Endodermal cell (in vitro differentiated cells): ENCODE data around the gene PPME1. TPM values are rescaled to one million over a fixed set of nuclear protein-coding genes. Genes with fewer than 3 reads are reported as not detected.

Source experiments
- DNase-seq: peaks from one replicate; pipeline ENCODE4 v3.0.0-alpha.2; 2017
- H3K27ac ChIP-seq: 2 replicates; pipeline ENCODE4 v1.5.1; 2013; ENCODE audit warnings: mild to moderate bottlenecking, low read depth, low read length, moderate library complexity
- H3K27me3 ChIP-seq: 2 replicates; pipeline ENCODE4 v1.6.1; 2013; ENCODE audit warnings: mild to moderate bottlenecking, low read length, moderate library complexity; ENCODE audit not compliant: insufficient read depth, control insufficient read depth, poor library complexity, severe bottlenecking
- H3K36me3 ChIP-seq: 2 replicates; pipeline ENCODE4 v1.7.0; 2013; ENCODE audit warnings: mild to moderate bottlenecking, low read length, moderate library complexity; ENCODE audit not compliant: control insufficient read depth, insufficient read depth
- H3K4me1 ChIP-seq: one replicate; pipeline ENCODE4 v1.7.0; 2013; ENCODE audit warnings: low read length; ENCODE audit not compliant: control insufficient read depth, insufficient read depth
- H3K4me3 ChIP-seq: 2 replicates; pipeline ENCODE4 v1.5.1; 2013; ENCODE audit warnings: mild to moderate bottlenecking, low read length, moderate library complexity
- H3K9ac ChIP-seq: 2 replicates; pipeline ENCODE4 v1.6.1; 2013; ENCODE audit warnings: mild to moderate bottlenecking, low read length, moderate library complexity; ENCODE audit not compliant: poor library complexity, severe bottlenecking; ENCODE audit errors: extremely low read depth
- H3K9me3 ChIP-seq: 2 replicates; pipeline ENCODE4 v1.6.1; 2013; ENCODE audit warnings: mild to moderate bottlenecking, low read length, moderate library complexity; ENCODE audit not compliant: control insufficient read depth
- H3K27ac Mint-ChIP-seq: 2 replicates; pipeline ENCODE4 v1.8.0; 2020; ENCODE audit warnings: mixed read lengths
- H3K27me3 Mint-ChIP-seq: 2 replicates; pipeline ENCODE4 v1.8.0; 2021; ENCODE audit warnings: mild to moderate bottlenecking, mixed read lengths; ENCODE audit not compliant: insufficient read depth
- H3K36me3 Mint-ChIP-seq: 2 replicates; pipeline ENCODE4 v1.8.0; 2020; ENCODE audit warnings: low read depth, mixed read lengths
- H3K4me1 Mint-ChIP-seq: 2 replicates; pipeline ENCODE4 v1.8.0; 2020; ENCODE audit warnings: mixed read lengths
- H3K4me3 Mint-ChIP-seq: 2 replicates; pipeline ENCODE4 v1.8.0; 2020; ENCODE audit warnings: mild to moderate bottlenecking, moderate library complexity, mixed read lengths
- H3K9me3 Mint-ChIP-seq: 2 replicates; pipeline ENCODE4 v1.8.0; 2020; ENCODE audit warnings: mild to moderate bottlenecking, mixed read lengths
- WGBS, 2 experiments: methylation state at CpG; one replicate each; pipeline versions ENCODE4 v1.1.5 to v1.1.7; 2013; ENCODE audit warnings: missing lambda C conversion rate in 2 of 2, mixed read lengths in 1 of 2; ENCODE audit not compliant: insufficient coverage in 1 of 2, insufficient read length in 1 of 2; 5-methylcytosine and 5-hydroxymethylcytosine counted together
- total RNA-seq, 2 donors: library from RNA; stranded (reverse); fragmentation: NEBNext Ultra II Directional in 1 of 2; extraction: Animal tissue kit (Norgen Biotek cat#: 25700) in 1 of 2; gene quantifications; 2 replicates in 1 of 2; 3 replicates in 1 of 2; pipeline ENCODE4 v1.2.1, GENCODE V29; 2021
- TF ChIP-seq, protein P1 (sequence below): fragments of 200-600 bp; sonication (generic); conservative IDR thresholded peaks from 2 replicates; pipeline ENCODE4 v1.5.0; 2021; ENCODE audit warnings: antibody characterized with exemption, mild to moderate bottlenecking

Gene PPME1
- total RNA-seq, 2 donors from 2014 or later: 28.8 to 38.3 TPM

DNA sequence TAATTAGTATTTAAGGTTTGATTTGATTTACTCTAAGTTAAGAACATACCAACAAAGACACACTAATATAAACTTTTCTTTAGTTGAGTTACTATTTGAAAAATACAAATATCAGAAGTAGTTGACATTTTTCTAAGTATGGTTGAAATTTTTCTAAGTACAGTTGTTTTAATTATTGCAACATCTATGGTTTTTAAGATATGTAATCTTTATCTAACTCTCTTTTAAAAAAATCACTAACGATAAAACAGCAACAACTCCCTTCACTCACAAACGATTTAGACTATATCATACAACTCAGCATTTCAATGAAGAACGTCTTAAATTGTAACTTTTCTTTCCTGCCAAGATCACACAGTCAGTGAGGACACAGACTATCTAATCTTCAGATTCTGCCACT, 2.3 kb upstream of the PPME1 start:
- Mint-ChIP-seq H3K4me1 (peaks cover 3% of the 10 kb centered on the region), H3K27me3 (no peaks in the 10 kb centered on the region), H3K9me3 (no peaks in the 10 kb centered on the region), H3K27ac (no peak overlapping the region), H3K36me3 (peaks cover 25% of the 10 kb centered on the region), H3K4me3 (no peak overlapping the region)
- peaks cover 9% of the 10 kb centered on the region for H3K4me1 ChIP-seq
- H3K36me3 ChIP-seq: peaks cover 35% of the 10 kb centered on the region
- no peak overlapping the region for H3K9ac ChIP-seq
- TF ChIP-seq, protein P1, sequence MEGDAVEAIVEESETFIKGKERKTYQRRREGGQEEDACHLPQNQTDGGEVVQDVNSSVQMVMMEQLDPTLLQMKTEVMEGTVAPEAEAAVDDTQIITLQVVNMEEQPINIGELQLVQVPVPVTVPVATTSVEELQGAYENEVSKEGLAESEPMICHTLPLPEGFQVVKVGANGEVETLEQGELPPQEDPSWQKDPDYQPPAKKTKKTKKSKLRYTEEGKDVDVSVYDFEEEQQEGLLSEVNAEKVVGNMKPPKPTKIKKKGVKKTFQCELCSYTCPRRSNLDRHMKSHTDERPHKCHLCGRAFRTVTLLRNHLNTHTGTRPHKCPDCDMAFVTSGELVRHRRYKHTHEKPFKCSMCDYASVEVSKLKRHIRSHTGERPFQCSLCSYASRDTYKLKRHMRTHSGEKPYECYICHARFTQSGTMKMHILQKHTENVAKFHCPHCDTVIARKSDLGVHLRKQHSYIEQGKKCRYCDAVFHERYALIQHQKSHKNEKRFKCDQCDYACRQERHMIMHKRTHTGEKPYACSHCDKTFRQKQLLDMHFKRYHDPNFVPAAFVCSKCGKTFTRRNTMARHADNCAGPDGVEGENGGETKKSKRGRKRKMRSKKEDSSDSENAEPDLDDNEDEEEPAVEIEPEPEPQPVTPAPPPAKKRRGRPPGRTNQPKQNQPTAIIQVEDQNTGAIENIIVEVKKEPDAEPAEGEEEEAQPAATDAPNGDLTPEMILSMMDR: no peak
- no peak for DNase-seq
- H3K27ac ChIP-seq: no peak overlapping the region
- no peaks in the 10 kb centered on the region for H3K9me3 ChIP-seq
- peak overlapping the region; percentile 86 for H3K4me3 ChIP-seq
- no peaks in the 10 kb centered on the region for H3K27me3 ChIP-seq
- WGBS, 2 experiments: 77 to 84% methylated on average over 2 to 3 of the region's 3 CpGs

DNA sequence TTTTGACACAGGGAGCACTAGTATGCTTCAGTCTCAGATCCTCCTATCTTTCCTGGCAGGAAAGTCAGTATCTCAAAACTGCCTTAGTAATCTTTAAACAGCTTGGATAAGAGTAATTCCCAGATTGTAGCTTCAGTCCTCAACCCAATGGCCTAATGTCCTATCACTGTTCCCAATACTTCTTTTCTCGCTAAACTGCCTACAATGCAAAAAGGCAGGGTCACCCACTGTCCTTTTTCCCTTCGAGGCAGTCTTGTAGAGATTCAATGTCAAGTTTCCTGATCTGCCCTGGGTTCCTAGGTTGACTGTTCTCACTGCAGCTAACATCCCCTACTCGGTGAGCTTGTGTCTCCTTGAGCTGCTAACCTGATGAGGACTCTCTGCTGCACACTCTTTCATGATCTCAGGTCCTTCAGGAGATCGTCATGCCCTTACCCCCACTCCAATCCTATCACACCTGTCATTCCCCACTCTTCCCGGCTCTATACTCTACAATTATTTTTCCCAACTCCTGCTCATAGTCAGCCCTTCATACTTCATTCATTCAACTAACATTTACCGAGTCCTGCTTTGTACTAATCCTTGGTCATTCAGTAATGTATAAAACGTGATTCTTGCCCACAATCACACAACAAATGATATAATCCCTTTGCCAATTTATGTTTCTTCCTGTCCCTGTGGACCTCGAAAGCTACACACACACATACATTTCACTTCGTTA, 1.2 kb upstream of the PPME1 start:
- H3K4me1 Mint-ChIP-seq: peaks cover 3% of the 10 kb centered on the region
- no peaks in the 10 kb centered on the region for H3K27me3 Mint-ChIP-seq
- peaks cover 25% of the 10 kb centered on the region for H3K36me3 Mint-ChIP-seq
- H3K9me3 Mint-ChIP-seq: no peaks in the 10 kb centered on the region
- H3K27ac Mint-ChIP-seq: no peak overlapping the region
- Histone ChIP-seq H3K27ac (no peak overlapping the region), H3K4me1 (peaks cover 9% of the 10 kb centered on the region), H3K27me3 (no peaks in the 10 kb centered on the region), H3K4me3 (peak overlapping the region; percentile 86), H3K36me3 (peaks cover 32% of the 10 kb centered on the region), H3K9me3 (no peaks in the 10 kb centered on the region), H3K9ac (peak overlapping the region; percentile 58)
- TF ChIP-seq, protein P1: no peak
- no peak overlapping the region for H3K4me3 Mint-ChIP-seq
- DNase-seq: no peak
- WGBS, 2 experiments: 15 to 16% methylated on average over 8 to 9 of the region's 9 CpGs

DNA sequence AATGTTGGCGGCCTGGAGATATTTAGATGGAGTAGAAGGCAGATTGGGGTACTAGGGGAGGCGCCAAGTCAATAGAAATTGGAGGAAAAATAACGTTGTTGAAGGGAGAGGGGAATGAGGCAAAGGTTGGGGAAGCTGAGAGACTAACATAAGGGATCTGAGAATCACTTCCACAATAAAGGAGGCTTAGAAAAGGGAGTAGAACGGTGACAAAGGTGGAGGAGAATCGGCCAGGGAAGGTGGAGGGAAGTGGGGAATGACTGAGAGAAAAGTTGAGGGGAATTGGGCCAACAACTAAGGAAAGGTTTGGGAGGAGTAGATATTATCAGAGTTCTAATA, 510 bp downstream of the PPME1 start:
- H3K4me3 Mint-ChIP-seq: no peak overlapping the region
- peak overlapping the region; percentile 86 for H3K4me3 ChIP-seq
- WGBS, 2 experiments: 2 to 6% methylated on average over 5 of the region's 5 CpGs
- TF ChIP-seq, protein P1: no peak
- no peaks in the 10 kb centered on the region for H3K9me3 Mint-ChIP-seq
- no peaks in the 10 kb centered on the region for H3K27me3 Mint-ChIP-seq
- H3K4me1 Mint-ChIP-seq: peaks cover 3% of the 10 kb centered on the region
- H3K4me1 ChIP-seq: peaks cover 9% of the 10 kb centered on the region
- no peak for DNase-seq
- no peaks in the 10 kb centered on the region for H3K27me3 ChIP-seq
- H3K27ac ChIP-seq: peak overlapping the region; percentile 59
- peaks cover 19% of the 10 kb centered on the region for H3K36me3 ChIP-seq
- H3K27ac Mint-ChIP-seq: no peak overlapping the region
- no peaks in the 10 kb centered on the region for H3K9me3 ChIP-seq
- H3K9ac ChIP-seq: peak overlapping the region; percentile 78
- peaks cover 11% of the 10 kb centered on the region for H3K36me3 Mint-ChIP-seq
